Gastroesophageal sphincter (tissue), 4 donors: ENCODE data around the gene TBC1D1. TPM values are rescaled to one million over a fixed set of nuclear protein-coding genes. Genes with fewer than 3 reads are reported as not detected.

Experiments used
- ATAC-seq: fragments of 150-250 bp; one replicate; pipeline ENCODE4 v1.9.1; 2016; ENCODE audit warnings: mild to moderate bottlenecking, moderate library complexity
- H3K27ac ChIP-seq, 4 donors: fragments of 200-600 bp; sonication (generic) in 3 of 4; 1 replicate in 3 of 4; 2 replicates in 1 of 4; pipeline ENCODE4 v1.5.1; 2016 to 2019
- H3K27me3 ChIP-seq: fragments of 200-600 bp; sonication (generic); one replicate; pipeline ENCODE4 v1.5.1; 2019
- H3K36me3 ChIP-seq, 2 donors: fragments of 200-600 bp; sonication (generic); one replicate each; pipeline ENCODE4 v1.5.1; 2019; ENCODE audit warnings: control low read depth in 1 of 2
- H3K4me1 ChIP-seq, 3 donors: fragments of 200-600 bp; sonication (generic); 1 replicate in 2 of 3; 2 replicates in 1 of 3; pipeline ENCODE4 v1.5.1; 2016 to 2019; ENCODE audit warnings: control low read depth in 2 of 3
- H3K4me3 ChIP-seq, 2 donors: fragments of 200-600 bp; sonication (generic); one replicate each; pipeline ENCODE4 v1.5.1; 2019; ENCODE audit warnings: mild to moderate bottlenecking in 1 of 2, moderate library complexity in 1 of 2
- H3K9me3 ChIP-seq, 3 donors: fragments of 200-600 bp; sonication (generic); one replicate each; pipeline ENCODE4 v1.5.1; 2017 to 2019; ENCODE audit warnings: control low read depth in 2 of 3
- CTCF ChIP-seq, 4 experiments: fragments of 200-600 bp in 2 of 4; fragments of 450-650 bp in 2 of 4; sonication (generic) in 1 of 4; IDR thresholded peaks; one replicate each; pipeline ENCODE4 v1.5.1; 2017 to 2019; ENCODE audit warnings: antibody characterized with exemption in 4 of 4, mild to moderate bottlenecking in 2 of 4, moderate library complexity in 2 of 4
- EP300 ChIP-seq: sonication (generic); formaldehyde crosslinking; IDR thresholded peaks from one replicate; pipeline ENCODE4 v1.6.1; 2017; ENCODE audit warnings: antibody characterized with exemption, mild to moderate bottlenecking
- POLR2A ChIP-seq, 2 donors: fragments of 450-650 bp; IDR thresholded peaks; one replicate each; pipeline ENCODE4 v1.6.1; 2017; ENCODE audit warnings: antibody characterized with exemption in 2 of 2, mild to moderate bottlenecking in 2 of 2, moderate library complexity in 1 of 2
- POLR2AphosphoS5 ChIP-seq: sonication (generic); formaldehyde crosslinking; IDR thresholded peaks from one replicate; pipeline ENCODE4 v1.6.1; 2017; ENCODE audit warnings: antibody characterized with exemption
- WGBS, 2 donors: methylation state at CpG; one replicate each; pipeline ENCODE4 v1.1.5; 2018; ENCODE audit warnings: low coverage in 1 of 2; 5-methylcytosine and 5-hydroxymethylcytosine counted together
- total RNA-seq, 4 donors: library from RNA; depleted of rRNA; stranded (reverse); fragments of >200 nt; gene quantifications; one replicate each; pipeline ENCODE4 v1.1.0, GENCODE V29; 2016

Gene TBC1D1
- total RNA-seq, 4 donors from 2014 or later = 190 to 279 (median 241) TPM

- Histone ChIP-seq H3K27ac (peak overlapping the region in 3 of 4 donors; percentile 41 to 66 (median 65)), H3K4me3 (peak overlapping the region in 1 of 2 donors; percentile 35), H3K36me3 (peaks cover 0 to 51% of the 10 kb centered on the region in 2 donors), H3K9me3 (no peaks in the 10 kb centered on the region), H3K27me3 (no peaks in the 10 kb centered on the region), H3K4me1 (peaks cover 5 to 26% (median 8%) of the 10 kb centered on the region in 3 donors)
- ATAC-seq = peak; percentile 36
- TF ChIP-seq POLR2A (IDR thresholded peaks at IDR 0.05) (no peak), CTCF (IDR thresholded peaks at IDR 0.05) (no peak), POLR2AphosphoS5 (no peak), EP300 (no peak)
- WGBS, 2 donors = 38 to 55% methylated on average over 2 to 4 of the region's 4 CpGs
Observed at GRCh38 chr4:38062776-38063097, 171.9 kb downstream of the TBC1D1 start.

DNA sequence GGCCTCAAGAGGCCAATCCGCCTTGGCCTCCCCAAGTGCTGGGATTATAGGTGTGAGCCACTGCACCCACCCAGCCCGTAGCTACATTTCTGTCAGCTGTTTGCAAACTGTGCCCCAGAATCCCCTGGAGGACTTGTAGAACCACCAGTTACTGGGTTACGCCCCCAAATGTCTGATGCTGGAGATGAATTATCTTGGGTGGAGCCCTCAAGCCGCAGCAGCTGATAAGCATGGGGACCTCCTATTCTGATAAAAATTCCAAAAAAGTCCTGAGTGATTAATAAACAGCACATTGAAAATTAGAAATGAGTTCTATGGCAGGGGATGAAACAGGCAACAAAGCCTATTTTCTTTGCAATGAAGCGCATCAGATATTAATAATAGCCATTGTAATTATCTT is 174.3 kb downstream of the TBC1D1 start:
- ATAC-seq = no peak
- no peak overlapping the region for H3K27ac ChIP-seq
- H3K27me3 ChIP-seq = no peaks in the 10 kb centered on the region
- H3K9me3 ChIP-seq = no peaks in the 10 kb centered on the region
- peaks cover 0 to 49% of the 10 kb centered on the region in 2 donors for H3K36me3 ChIP-seq
- H3K4me3 ChIP-seq = no peak overlapping the region
- peaks cover 5 to 17% (median 8%) of the 10 kb centered on the region in 3 donors for H3K4me1 ChIP-seq
- WGBS, 2 donors = 79 to 100% methylated on average over 1 to 5 of the region's 5 CpGs
- TF ChIP-seq EP300 (no peak), CTCF (IDR thresholded peaks at IDR 0.05) (no peak), POLR2AphosphoS5 (no peak), POLR2A (IDR thresholded peaks at IDR 0.05) (no peak)

DNA sequence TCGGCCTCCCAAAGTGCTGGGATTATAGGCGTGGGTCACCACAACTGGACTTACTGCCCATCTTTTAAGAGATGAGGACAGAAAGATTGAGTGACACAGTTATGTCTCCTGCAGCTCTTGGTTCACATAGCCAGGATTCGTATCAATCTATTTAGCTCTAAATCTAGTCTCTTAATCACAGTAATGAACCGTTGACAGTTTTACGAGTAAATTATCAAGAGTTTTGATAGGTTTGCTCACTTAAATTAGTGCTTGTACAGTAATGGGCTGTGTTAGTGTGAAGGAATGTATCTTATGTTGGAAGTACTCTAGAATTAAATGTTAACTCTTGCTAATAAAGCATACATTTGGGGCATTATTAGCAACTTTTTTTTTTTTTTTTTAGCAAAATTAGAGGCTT is 175.0 kb downstream of the TBC1D1 start:
- Histone ChIP-seq H3K36me3 (peaks cover 0 to 44% of the 10 kb centered on the region in 2 donors), H3K4me1 (peaks cover 5 to 17% (median 8%) of the 10 kb centered on the region in 3 donors), H3K27ac (no peak overlapping the region), H3K9me3 (no peaks in the 10 kb centered on the region), H3K27me3 (no peaks in the 10 kb centered on the region), H3K4me3 (no peak overlapping the region)
- 85 to 91% methylated on average over 3 to 5 of the region's 5 CpGs for WGBS, 2 donors
- TF ChIP-seq CTCF (IDR thresholded peaks at IDR 0.05) (no peak), EP300 (no peak), POLR2AphosphoS5 (no peak), POLR2A (IDR thresholded peaks at IDR 0.05) (no peak)
- no peak for ATAC-seq

DNA sequence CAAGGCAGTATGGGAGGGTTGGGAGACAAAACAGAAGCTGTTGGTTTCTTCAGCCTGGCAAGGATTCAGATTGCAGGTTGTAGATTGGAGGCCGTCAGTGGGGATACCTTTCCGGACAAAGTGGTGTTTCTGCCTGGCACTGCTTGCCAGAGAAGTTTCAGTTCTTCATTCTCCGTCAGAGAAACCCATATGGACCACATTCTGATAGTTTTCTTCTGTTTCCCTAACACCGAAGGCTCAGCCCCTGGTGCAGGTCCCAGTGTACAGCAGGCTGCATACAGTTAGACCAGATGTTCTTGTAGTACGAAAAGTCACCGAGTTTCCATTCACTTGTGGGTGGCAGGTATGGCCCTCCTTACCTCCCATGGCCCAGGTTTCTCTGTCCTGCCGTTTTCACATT is 176.6 kb downstream of the TBC1D1 start:
- ATAC-seq = no peak
- WGBS, 2 donors = 87 to 89% methylated on average over 6 of the region's 7 CpGs
- H3K4me3 ChIP-seq = no peak overlapping the region
- TF ChIP-seq EP300 (no peak), POLR2AphosphoS5 (no peak), POLR2A (IDR thresholded peaks at IDR 0.05) (no peak), CTCF (IDR thresholded peaks at IDR 0.05) (no peak)
- H3K4me1 ChIP-seq = peaks cover 3 to 19% (median 9%) of the 10 kb centered on the region in 3 donors
- H3K27ac ChIP-seq = no peak overlapping the region
- H3K9me3 ChIP-seq = no peaks in the 10 kb centered on the region
- H3K27me3 ChIP-seq = no peaks in the 10 kb centered on the region
- peaks cover 0 to 45% of the 10 kb centered on the region in 2 donors for H3K36me3 ChIP-seq

DNA sequence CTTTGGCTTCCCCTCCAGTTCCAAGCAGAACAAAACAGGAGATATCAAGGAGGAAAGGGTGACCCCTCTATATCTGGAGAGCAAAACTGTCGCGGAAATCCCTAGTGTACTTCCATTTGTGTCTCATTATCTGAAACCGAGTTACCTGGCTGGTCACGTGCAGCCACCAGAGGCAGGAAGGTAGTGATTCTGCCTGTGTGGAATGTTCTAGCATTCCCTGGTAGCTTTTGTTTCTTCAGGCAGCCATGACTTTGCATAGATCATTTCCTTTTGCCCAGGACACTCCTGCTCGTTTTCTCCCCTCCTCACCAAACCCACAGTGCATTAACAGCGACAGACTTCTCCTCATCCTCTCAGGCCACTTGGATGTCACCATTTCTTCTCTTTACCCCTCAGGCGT is 177.2 kb downstream of the TBC1D1 start:
- H3K27ac ChIP-seq = no peak overlapping the region
- 80 to 83% methylated on average over 5 to 7 of the region's 7 CpGs for WGBS, 2 donors
- H3K4me1 ChIP-seq = peaks cover 0 to 19% (median 6%) of the 10 kb centered on the region in 3 donors
- H3K4me3 ChIP-seq = no peak overlapping the region
- no peaks in the 10 kb centered on the region for H3K27me3 ChIP-seq
- no peak for TF ChIP-seq CTCF (IDR thresholded peaks at IDR 0.05)
- TF ChIP-seq EP300 = no peak
- no peak for TF ChIP-seq POLR2A (IDR thresholded peaks at IDR 0.05)
- TF ChIP-seq POLR2AphosphoS5 = no peak
- no peak for ATAC-seq
- H3K9me3 ChIP-seq = no peaks in the 10 kb centered on the region
- H3K36me3 ChIP-seq = peaks cover 0 to 47% of the 10 kb centered on the region in 2 donors
